HCT116 (cell line): Measurements from ENCODE around the gene MEIOB. TPM values are rescaled to one million over a fixed set of nuclear protein-coding genes. Genes with fewer than 3 reads are reported as not detected.

Experiments used
- ATAC-seq: fragments of 200-7000 bp; cut with Tn5 transposase; 2 replicates; pipeline ENCODE4 v1.9.1; 2020; ENCODE audit warnings: mild to moderate bottlenecking, moderate library complexity
- BruUV-seq: library from RNA; stranded (reverse); fragments of 400-500 nt; replicated peaks from 2 replicates; lab custom pipeline; 2021; lab: Mats Ljungman, UMichigan
- CTCF ChIA-PET: fragments of 300-600 bp; sonication (Branson Sonifier 250); formaldehyde crosslinking; loops from one replicate; lab custom pipeline; 2021; ENCODE audit warnings: antibody characterized with exemption; lab: Charles Lee
- POLR2A ChIA-PET: fragments of 300-600, 350-600 bp; sonication (Branson Sonifier 250); formaldehyde crosslinking; loops from one replicate; lab custom pipeline; 2021; ENCODE audit warnings: antibody characterized with exemption; lab: Charles Lee
- RAD21 ChIA-PET, 2 experiments: fragments of 300-600 bp; sonication (Branson Sonifier 250); formaldehyde crosslinking; loops; one replicate each; lab custom pipeline; 2023; ENCODE audit warnings: low total read pairs in 2 of 2; ENCODE audit not compliant: uncharacterized antibody in 2 of 2, unreplicated experiment in 2 of 2, low non-redundant PET in 1 of 2; lab: Charles Lee
- DNase-seq: peaks from one replicate; pipeline ENCODE4 v3.0.0-alpha.2; 2010; ENCODE audit warnings: low read depth, low spot score
- H2AFZ ChIP-seq: fragments of 200-600 bp; shearing (Covaris generic), sonication (generic); 2 replicates; pipeline ENCODE4 v1.6.1; 2017; ENCODE audit warnings: low read depth, mixed run types, mixed read lengths, antibody characterized with exemption, low read length; ENCODE audit not compliant: poor library complexity, severe bottlenecking
- H3K27ac ChIP-seq: 2 replicates; pipeline ENCODE4 v1.5.1; 2012; ENCODE audit warnings: low read depth, low read length
- H3K27me3 ChIP-seq: fragments of 200-600 bp; sonication (generic); 2 replicates; pipeline ENCODE4 v1.6.1; 2016; ENCODE audit warnings: mixed run types, low read length, mixed read lengths; ENCODE audit not compliant: insufficient read depth
- H3K36me3 ChIP-seq, 2 experiments: fragments of 200-500 bp in 1 of 2; fragments of 200-600 bp in 1 of 2; sonication (Bioruptor generic) in 1 of 2; sonication (generic) in 1 of 2; 2 replicates each; pipeline versions ENCODE4 v1.5.1 to v1.6.1; 2014 to 2016; ENCODE audit warnings: low read length in 2 of 2, inconsistent platforms in 1 of 2, mixed read lengths in 1 of 2, mixed run types in 1 of 2; ENCODE audit not compliant: insufficient read depth in 2 of 2, control insufficient read depth in 1 of 2
- H3K4me1 ChIP-seq, 2 experiments: fragments of 200-600 bp in 1 of 2; sonication (generic) in 1 of 2; 2 replicates each; pipeline versions ENCODE4 v1.5.1 to v1.6.1; 2012 to 2017; ENCODE audit warnings: low read length in 2 of 2, inconsistent platforms in 1 of 2, mild to moderate bottlenecking in 1 of 2, mixed read lengths in 1 of 2, mixed run types in 1 of 2, moderate library complexity in 1 of 2; ENCODE audit not compliant: insufficient read depth in 2 of 2, control insufficient read depth in 1 of 2
- H3K4me2 ChIP-seq: fragments of 200-600 bp; sonication (generic); 2 replicates; pipeline ENCODE4 v1.6.1; 2017; ENCODE audit warnings: mixed run types, low read length, mixed read lengths
- H3K4me3 ChIP-seq, 2 experiments: fragments of 200-600 bp in 1 of 2; sonication (generic) in 1 of 2; replicated peaks in 1 of 2; 2 replicates each; pipeline ENCODE4 v1.5.1; 2011 to 2016; ENCODE audit warnings: low read length in 2 of 2, control low read depth in 1 of 2, low read depth in 1 of 2, mild to moderate bottlenecking in 1 of 2, mixed read lengths in 1 of 2, mixed run types in 1 of 2
- H3K79me2 ChIP-seq: fragments of 200-600 bp; sonication (generic); 2 replicates; pipeline ENCODE4 v1.6.1; 2017; ENCODE audit warnings: mild to moderate bottlenecking, mixed run types, low read length, moderate library complexity, mixed read lengths; ENCODE audit not compliant: insufficient read depth
- H3K9ac ChIP-seq: fragments of 200-600 bp; sonication (generic); 2 replicates; pipeline ENCODE4 v1.6.1; 2016; ENCODE audit warnings: low read length, mixed read lengths
- H3K9me2 ChIP-seq: fragments of 200-600 bp; sonication (generic), shearing (Covaris generic); 2 replicates; pipeline ENCODE4 v1.6.1; 2017; ENCODE audit warnings: mixed run types, mild to moderate bottlenecking, moderate library complexity; ENCODE audit not compliant: insufficient read depth
- H3K9me3 ChIP-seq, 2 experiments: fragments of 200-500 bp in 1 of 2; fragments of 200-600 bp in 1 of 2; sonication (Bioruptor generic) in 1 of 2; sonication (generic) in 1 of 2; 2 replicates each; pipeline ENCODE4 v1.6.1; 2014 to 2017; ENCODE audit warnings: low read length in 2 of 2, mixed read lengths in 2 of 2, inconsistent platforms in 1 of 2, low read depth in 1 of 2, mild to moderate bottlenecking in 1 of 2, mixed run types in 1 of 2, moderate library complexity in 1 of 2; ENCODE audit not compliant: control insufficient read depth in 1 of 2, insufficient read depth in 1 of 2
- H4K20me1 ChIP-seq: fragments of 200-600 bp; sonication (generic), shearing (Covaris generic); 2 replicates; pipeline ENCODE4 v1.6.1; 2017; ENCODE audit warnings: mixed run types, mild to moderate bottlenecking, moderate library complexity; ENCODE audit not compliant: insufficient read depth
- CEBPB ChIP-seq: IDR thresholded peaks from 2 replicates; pipeline ENCODE4 v1.6.1; 2012; ENCODE audit warnings: low read depth
- EZH2 ChIP-seq: fragments of 200-600 bp; sonication (generic); IDR thresholded peaks from 2 replicates; pipeline ENCODE4 v1.6.1; 2017; ENCODE audit warnings: antibody characterized with exemption, mixed run types
- EZH2phosphoT487 ChIP-seq: fragments of 200-600 bp; IDR thresholded peaks from 2 replicates; pipeline ENCODE4 v1.6.1; 2018; ENCODE audit warnings: antibody characterized with exemption, borderline replicate concordance
- FOSL1 ChIP-seq: IDR thresholded peaks from 2 replicates; pipeline ENCODE4 v1.6.1; 2012; ENCODE audit warnings: low read depth
- JUND ChIP-seq: IDR thresholded peaks from 2 replicates; pipeline ENCODE4 v1.6.1; 2012
- MAX ChIP-seq: IDR thresholded peaks from 2 replicates; pipeline ENCODE4 v1.6.1; 2012
- RAD21 ChIP-seq: IDR thresholded peaks from 2 replicates; pipeline ENCODE4 v1.6.1; 2012; ENCODE audit warnings: low read depth, mild to moderate bottlenecking
- SIN3A ChIP-seq: IDR thresholded peaks from 2 replicates; pipeline ENCODE4 v1.6.1; 2012; ENCODE audit warnings: low read depth
- TCF7L2 ChIP-seq: IDR thresholded peaks from 2 replicates; pipeline ENCODE4 v1.7.0; 2011; ENCODE audit warnings: borderline replicate concordance, inconsistent platforms; ENCODE audit not compliant: insufficient read depth, insufficient read length; ENCODE audit errors: extremely low read depth
- YY1 ChIP-seq: IDR thresholded peaks from 2 replicates; pipeline ENCODE4 v1.6.1; 2011; ENCODE audit warnings: low read length, low read depth, moderate library complexity, mild to moderate bottlenecking; ENCODE audit not compliant: insufficient replicate concordance; ENCODE audit errors: extremely low read depth
- ZBTB33 ChIP-seq: IDR thresholded peaks from 2 replicates; pipeline ENCODE4 v1.6.1; 2011; ENCODE audit warnings: mild to moderate bottlenecking, low read length, moderate library complexity; ENCODE audit not compliant: insufficient replicate concordance; ENCODE audit errors: extremely low read depth
- ZFX ChIP-seq: fragments of 450-650 bp; IDR thresholded peaks from 2 replicates; pipeline ENCODE4 v1.6.1; 2017
- intact Hi-C: fragments of 100-400 bp; cut with micrococcal nuclease; formaldehyde crosslinking; loops from 2 replicates; pipeline ENCODE4 v1.10.0; 2022
- total RNA-seq: library from RNA; stranded (reverse); gene quantifications from one replicate; pipeline ENCODE4 v1.2.1, GENCODE V29; 2021; ENCODE audit not compliant: unreplicated experiment
- TF ChIP-seq, protein P1 (sequence below), 3 experiments: fragments of 200-600 bp in 1 of 3; sonication (generic) in 1 of 3; IDR thresholded peaks in 2 of 3; conservative IDR thresholded peaks in 1 of 3; 2 replicates each; pipeline ENCODE4 v1.5.1; 2012 to 2017; ENCODE audit warnings: low read depth in 2 of 3, low read length in 2 of 3, antibody characterized with exemption in 1 of 3, borderline replicate concordance in 1 of 3, control low read depth in 1 of 3, mild to moderate bottlenecking in 1 of 3, mixed read lengths in 1 of 3, mixed run types in 1 of 3, moderate library complexity in 1 of 3; ENCODE audit not compliant: insufficient read depth in 1 of 3
- TF ChIP-seq, protein P2 (sequence below): IDR thresholded peaks from 2 replicates; pipeline ENCODE4 v1.6.1; 2012; ENCODE audit warnings: low read depth

The MEIOB gene
- total RNA-seq, 1 experiment from 2014 or later: 0.59 TPM

GRCh38 chr16:1920727-1921171, 48.8 kb upstream of the MEIOB start:
- no peaks in the 10 kb centered on the region for H3K27me3 ChIP-seq
- RAD21 ChIA-PET: no interaction called here
- H3K27ac ChIP-seq: no peak overlapping the region; the same call in 1 of the 2 replicates
- H3K9ac ChIP-seq: no peak overlapping the region
- no TSS peak for BruUV-seq
- CTCF ChIA-PET: no interaction called here
- H4K20me1 ChIP-seq: no peaks in the 10 kb centered on the region
- no peaks in the 10 kb centered on the region for H3K36me3 ChIP-seq
- H3K4me3 ChIP-seq: peak overlapping the region; percentile 10 to 12; a peak in 2 of 4 replicates
- DNase-seq (no peak), ATAC-seq (peak; percentile 90)
- no peaks in the 10 kb centered on the region for H3K9me3 ChIP-seq
- TF ChIP-seq MAX (no peak), JUND (no peak), FOSL1 (no peak), CEBPB (no peak), TCF7L2 (no peak), SIN3A (no peak), EZH2 (no peak), ZBTB33 (no peak), RAD21 (no peak), ZFX (no peak), YY1 (no peak), EZH2phosphoT487 (no peak)
- TF ChIP-seq, protein P1, sequence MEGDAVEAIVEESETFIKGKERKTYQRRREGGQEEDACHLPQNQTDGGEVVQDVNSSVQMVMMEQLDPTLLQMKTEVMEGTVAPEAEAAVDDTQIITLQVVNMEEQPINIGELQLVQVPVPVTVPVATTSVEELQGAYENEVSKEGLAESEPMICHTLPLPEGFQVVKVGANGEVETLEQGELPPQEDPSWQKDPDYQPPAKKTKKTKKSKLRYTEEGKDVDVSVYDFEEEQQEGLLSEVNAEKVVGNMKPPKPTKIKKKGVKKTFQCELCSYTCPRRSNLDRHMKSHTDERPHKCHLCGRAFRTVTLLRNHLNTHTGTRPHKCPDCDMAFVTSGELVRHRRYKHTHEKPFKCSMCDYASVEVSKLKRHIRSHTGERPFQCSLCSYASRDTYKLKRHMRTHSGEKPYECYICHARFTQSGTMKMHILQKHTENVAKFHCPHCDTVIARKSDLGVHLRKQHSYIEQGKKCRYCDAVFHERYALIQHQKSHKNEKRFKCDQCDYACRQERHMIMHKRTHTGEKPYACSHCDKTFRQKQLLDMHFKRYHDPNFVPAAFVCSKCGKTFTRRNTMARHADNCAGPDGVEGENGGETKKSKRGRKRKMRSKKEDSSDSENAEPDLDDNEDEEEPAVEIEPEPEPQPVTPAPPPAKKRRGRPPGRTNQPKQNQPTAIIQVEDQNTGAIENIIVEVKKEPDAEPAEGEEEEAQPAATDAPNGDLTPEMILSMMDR (IDR thresholded peaks at IDR 0.05 in 2 of 3, conservative IDR thresholded peaks at IDR 0.05 in 1 of 3; ENCODE audit: borderline replicate concordance in 1 of 3, insufficient read depth in 1 of 3, low read depth in 2 of 3, low read length in 2 of 3): no peak
- TF ChIP-seq, protein P2, sequence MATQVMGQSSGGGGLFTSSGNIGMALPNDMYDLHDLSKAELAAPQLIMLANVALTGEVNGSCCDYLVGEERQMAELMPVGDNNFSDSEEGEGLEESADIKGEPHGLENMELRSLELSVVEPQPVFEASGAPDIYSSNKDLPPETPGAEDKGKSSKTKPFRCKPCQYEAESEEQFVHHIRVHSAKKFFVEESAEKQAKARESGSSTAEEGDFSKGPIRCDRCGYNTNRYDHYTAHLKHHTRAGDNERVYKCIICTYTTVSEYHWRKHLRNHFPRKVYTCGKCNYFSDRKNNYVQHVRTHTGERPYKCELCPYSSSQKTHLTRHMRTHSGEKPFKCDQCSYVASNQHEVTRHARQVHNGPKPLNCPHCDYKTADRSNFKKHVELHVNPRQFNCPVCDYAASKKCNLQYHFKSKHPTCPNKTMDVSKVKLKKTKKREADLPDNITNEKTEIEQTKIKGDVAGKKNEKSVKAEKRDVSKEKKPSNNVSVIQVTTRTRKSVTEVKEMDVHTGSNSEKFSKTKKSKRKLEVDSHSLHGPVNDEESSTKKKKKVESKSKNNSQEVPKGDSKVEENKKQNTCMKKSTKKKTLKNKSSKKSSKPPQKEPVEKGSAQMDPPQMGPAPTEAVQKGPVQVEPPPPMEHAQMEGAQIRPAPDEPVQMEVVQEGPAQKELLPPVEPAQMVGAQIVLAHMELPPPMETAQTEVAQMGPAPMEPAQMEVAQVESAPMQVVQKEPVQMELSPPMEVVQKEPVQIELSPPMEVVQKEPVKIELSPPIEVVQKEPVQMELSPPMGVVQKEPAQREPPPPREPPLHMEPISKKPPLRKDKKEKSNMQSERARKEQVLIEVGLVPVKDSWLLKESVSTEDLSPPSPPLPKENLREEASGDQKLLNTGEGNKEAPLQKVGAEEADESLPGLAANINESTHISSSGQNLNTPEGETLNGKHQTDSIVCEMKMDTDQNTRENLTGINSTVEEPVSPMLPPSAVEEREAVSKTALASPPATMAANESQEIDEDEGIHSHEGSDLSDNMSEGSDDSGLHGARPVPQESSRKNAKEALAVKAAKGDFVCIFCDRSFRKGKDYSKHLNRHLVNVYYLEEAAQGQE: no peak
- H3K4me1 ChIP-seq: peaks cover 22 to 32% of the 10 kb centered on the region in 2 experiments
- POLR2A ChIA-PET: interaction anchor here (0.7 to 1.2 kb wide), 3 partner anchors 9 to 22 kb away, joined by 3 read pairs; partner anchors contain the start of gene MSRB1
- peak overlapping the region; percentile 66 for H3K4me2 ChIP-seq
- peak overlapping the region; percentile 69 for H2AFZ ChIP-seq
- H3K79me2 ChIP-seq: no peaks in the 10 kb centered on the region
- H3K9me2 ChIP-seq: no peaks in the 10 kb centered on the region
- intact Hi-C loops: no loop called here
